Hepatocyte (in vitro differentiated cells): ENCODE data around the gene CTBP1.

Source experiments
- CTCF ChIP-seq: fragments of 200-600 bp; sonication (generic); IDR thresholded peaks from 2 replicates; pipeline ENCODE4 v1.5.1; 2016; ENCODE audit warnings: antibody characterized with exemption, mild to moderate bottlenecking; ENCODE audit not compliant: poor library complexity
- EZH2 ChIP-seq: fragments of 200-600 bp; sonication (generic); IDR thresholded peaks from 2 replicates; pipeline ENCODE4 v1.6.1; 2016; ENCODE audit warnings: antibody characterized with exemption, mild to moderate bottlenecking, borderline replicate concordance
- EZH2phosphoT487 ChIP-seq: fragments of 200-600 bp; sonication (generic); IDR thresholded peaks from one replicate; pipeline ENCODE4 v1.6.1; 2018; ENCODE audit warnings: antibody characterized with exemption, mild to moderate bottlenecking, low read depth, moderate library complexity; ENCODE audit not compliant: unreplicated experiment, severe bottlenecking

DNA sequence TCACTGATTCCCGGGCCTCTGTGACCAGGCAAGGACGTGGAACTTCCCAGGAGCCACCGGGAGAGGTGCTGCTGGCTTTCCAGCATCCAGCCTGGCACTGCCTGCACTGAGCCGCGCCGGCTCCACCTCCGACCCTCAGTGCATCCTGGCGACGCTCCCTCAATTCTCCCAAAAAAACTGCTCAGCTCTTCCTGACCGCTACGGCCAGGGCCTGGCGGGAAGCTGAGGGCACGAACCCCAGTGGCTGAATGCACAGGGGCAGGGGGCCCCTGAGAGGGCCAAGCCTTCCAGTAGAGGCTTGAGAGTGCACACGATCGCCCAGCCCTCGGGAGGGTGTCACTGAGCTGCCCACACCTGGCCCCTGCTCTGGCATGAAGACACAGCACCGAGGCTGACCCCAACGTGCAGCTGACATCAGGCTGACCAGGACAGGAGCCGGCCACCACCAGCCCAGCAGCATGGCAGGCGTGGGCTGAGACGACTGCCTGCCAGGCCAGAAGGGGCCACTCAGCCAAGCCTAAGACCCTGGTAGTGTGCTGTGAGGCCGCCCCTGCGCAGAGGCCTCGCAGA, 6.9 kb downstream of the CTBP1 start:
- no peak for TF ChIP-seq CTCF
- no peak for TF ChIP-seq EZH2
- TF ChIP-seq EZH2phosphoT487, result no peak
